ENCODE data around the gene TMEM135.

Gene TMEM135

GRCh38 chr11:87292598-87292997 is 254.9 kb downstream of the TMEM135 start:
- H3K4me3 ChIP-seq (replicated peaks; ENCODE audit: low read depth, low read length), result no peak overlapping the region
- TF ChIP-seq, protein P1, sequence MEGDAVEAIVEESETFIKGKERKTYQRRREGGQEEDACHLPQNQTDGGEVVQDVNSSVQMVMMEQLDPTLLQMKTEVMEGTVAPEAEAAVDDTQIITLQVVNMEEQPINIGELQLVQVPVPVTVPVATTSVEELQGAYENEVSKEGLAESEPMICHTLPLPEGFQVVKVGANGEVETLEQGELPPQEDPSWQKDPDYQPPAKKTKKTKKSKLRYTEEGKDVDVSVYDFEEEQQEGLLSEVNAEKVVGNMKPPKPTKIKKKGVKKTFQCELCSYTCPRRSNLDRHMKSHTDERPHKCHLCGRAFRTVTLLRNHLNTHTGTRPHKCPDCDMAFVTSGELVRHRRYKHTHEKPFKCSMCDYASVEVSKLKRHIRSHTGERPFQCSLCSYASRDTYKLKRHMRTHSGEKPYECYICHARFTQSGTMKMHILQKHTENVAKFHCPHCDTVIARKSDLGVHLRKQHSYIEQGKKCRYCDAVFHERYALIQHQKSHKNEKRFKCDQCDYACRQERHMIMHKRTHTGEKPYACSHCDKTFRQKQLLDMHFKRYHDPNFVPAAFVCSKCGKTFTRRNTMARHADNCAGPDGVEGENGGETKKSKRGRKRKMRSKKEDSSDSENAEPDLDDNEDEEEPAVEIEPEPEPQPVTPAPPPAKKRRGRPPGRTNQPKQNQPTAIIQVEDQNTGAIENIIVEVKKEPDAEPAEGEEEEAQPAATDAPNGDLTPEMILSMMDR (IDR thresholded peaks at IDR 0.05; ENCODE audit: low read length, missing control alignments), result no peak
- no peak for DNase-seq (ENCODE audit: low read depth)

DNA sequence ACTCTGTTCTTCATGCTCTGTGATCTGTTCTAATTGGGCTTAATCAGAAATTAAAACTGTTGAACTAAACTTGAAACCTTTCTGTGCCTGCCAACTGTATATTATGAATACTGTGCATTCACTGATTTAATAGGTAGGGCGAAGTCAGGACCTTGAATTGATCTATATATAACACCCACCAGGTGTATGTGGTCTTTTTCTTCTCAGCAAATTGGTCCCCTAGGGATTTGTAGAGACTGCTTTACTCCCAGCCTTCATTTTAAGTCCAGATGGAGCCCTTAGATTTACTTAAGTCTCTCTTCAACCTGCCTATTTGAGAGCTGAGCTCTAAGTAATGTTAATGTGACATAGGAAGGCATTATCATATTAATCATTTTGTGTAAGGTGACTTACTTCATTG is 257.5 kb downstream of the TMEM135 start:
- no peak overlapping the region for H3K4me3 ChIP-seq (replicated peaks; ENCODE audit: low read depth, low read length)
- TF ChIP-seq, protein P1 (IDR thresholded peaks at IDR 0.05; ENCODE audit: low read length, missing control alignments), result no peak
- no peak for DNase-seq (ENCODE audit: low read depth)

GRCh38 chr11:87296627-87297026 is 258.9 kb downstream of the TMEM135 start:
- H3K4me3 ChIP-seq (replicated peaks; ENCODE audit: low read depth, low read length), result no peak overlapping the region
- no peak for DNase-seq (ENCODE audit: low read depth)
- TF ChIP-seq, protein P1 (IDR thresholded peaks at IDR 0.05; ENCODE audit: low read length, missing control alignments), result no peak

GRCh38 chr11:87298155-87298554 is 260.4 kb downstream of the TMEM135 start:
- TF ChIP-seq, protein P1 (IDR thresholded peaks at IDR 0.05; ENCODE audit: low read length, missing control alignments), result no peak
- no peak overlapping the region for H3K4me3 ChIP-seq (replicated peaks; ENCODE audit: low read depth, low read length)
- DNase-seq (ENCODE audit: low read depth), result no peak

DNA sequence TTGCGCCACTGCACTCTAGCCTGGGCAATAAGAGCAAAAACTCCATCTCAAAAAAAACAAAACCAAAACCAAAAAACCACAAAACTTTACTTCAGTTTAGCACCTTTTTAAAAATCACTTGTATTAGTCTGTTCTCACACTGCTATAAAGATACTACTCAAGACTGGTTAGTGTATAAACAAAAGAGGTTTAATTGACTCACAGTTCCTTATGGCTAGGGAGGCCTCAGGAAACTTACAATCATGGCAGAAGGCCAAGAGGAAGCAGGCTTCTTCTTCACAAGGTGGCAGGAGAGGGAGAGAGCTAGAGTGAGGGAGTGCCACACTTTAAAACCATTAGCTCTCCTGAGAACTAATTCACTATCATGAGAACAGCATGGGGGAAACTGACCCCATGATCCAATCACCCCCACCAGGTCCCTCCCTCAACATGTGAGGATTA is 261.3 kb downstream of the TMEM135 start:
- TF ChIP-seq, protein P1 (IDR thresholded peaks at IDR 0.05; ENCODE audit: low read length, missing control alignments), result no peak
- no peak overlapping the region for H3K4me3 ChIP-seq (replicated peaks; ENCODE audit: low read depth, low read length)
- DNase-seq (ENCODE audit: low read depth), result no peak

- TF ChIP-seq, protein P1 (IDR thresholded peaks at IDR 0.05; ENCODE audit: low read length, missing control alignments), result no peak
- DNase-seq (ENCODE audit: low read depth), result no peak
- no peak overlapping the region for H3K4me3 ChIP-seq (replicated peaks; ENCODE audit: low read depth, low read length)
Observed at GRCh38 chr11:87300640-87301380, 263.1 kb downstream of the TMEM135 start.
